Stimulated activated CD8-positive, alpha-beta memory T cell treated with anti-CD3 and anti-CD28 coated beads, Interleukin-7, amount 100 ng/mL, for 48 hours (primary cell): ENCODE data around the gene DTX4.

Experiments
- DNase-seq, 2 donors: peaks; one replicate each; pipeline ENCODE4 v3.0.0-alpha.2; 2020; ENCODE audit warnings: low read depth in 1 of 2; ENCODE audit errors: extremely low read depth in 1 of 2

The DTX4 gene

GRCh38 chr11:59189986-59190385, 18.1 kb downstream of the DTX4 start:
- DNase-seq, result no peak

- DNase-seq, result no peak
Observed at GRCh38 chr11:59191095-59191494, 19.2 kb downstream of the DTX4 start.

- no peak for DNase-seq
Observed at GRCh38 chr11:59191890-59192289, 20.0 kb downstream of the DTX4 start.

- DNase-seq, result no peak
Observed at GRCh38 chr11:59192446-59193020, 20.6 kb downstream of the DTX4 start.

GRCh38 chr11:59193587-59194130, 21.7 kb downstream of the DTX4 start:
- no peak for DNase-seq

GRCh38 chr11:59195586-59195985, 23.7 kb downstream of the DTX4 start:
- no peak for DNase-seq

GRCh38 chr11:59196777-59197176, 24.8 kb downstream of the DTX4 start:
- no peak for DNase-seq

GRCh38 chr11:59197991-59198390, 26.1 kb downstream of the DTX4 start:
- DNase-seq, result no peak

- DNase-seq, result no peak
Observed at GRCh38 chr11:59198726-59199125, 26.8 kb downstream of the DTX4 start.

- DNase-seq, result no peak
Observed at GRCh38 chr11:59199546-59200422, 27.9 kb downstream of the DTX4 start.

- DNase-seq, result no peak
Observed at GRCh38 chr11:59200423-59200746, 28.5 kb downstream of the DTX4 start.

- no peak for DNase-seq
Observed at GRCh38 chr11:59201353-59201752, 29.4 kb downstream of the DTX4 start.

GRCh38 chr11:59204746-59205145, 32.8 kb downstream of the DTX4 start:
- no peak for DNase-seq

GRCh38 chr11:59205648-59206047, 33.7 kb downstream of the DTX4 start:
- DNase-seq, result no peak

- no peak for DNase-seq
Observed at GRCh38 chr11:59206635-59207034, 34.7 kb downstream of the DTX4 start.

- no peak for DNase-seq
Observed at GRCh38 chr11:59207988-59208451, 36.1 kb downstream of the DTX4 start.

GRCh38 chr11:59208956-59209355, 37.0 kb downstream of the DTX4 start:
- DNase-seq, result no peak

GRCh38 chr11:59212222-59212621, 40.3 kb downstream of the DTX4 start:
- no peak for DNase-seq

GRCh38 chr11:59212744-59213631, 41.1 kb downstream of the DTX4 start, which contains the start of gene MPEG1:
Gene MPEG1, minus strand, starts transcription at chr11:59212927. Its CDS starts 62 bp downstream, at chr11:59212865.
- DNase-seq, result no peak

GRCh38 chr11:59214141-59214893, 42.4 kb downstream of the DTX4 start:
- DNase-seq, result no peak
